HG02571 (cell line): ENCODE results near the gene ZBBX.
"Not testable (repeated sequence)": the region's sequence is repeated elsewhere in the genome, so short reads cannot be mapped to it uniquely, and the experiment has no call there.

Experiments
- ATAC-seq: cut with Tn5 transposase; IDR thresholded peaks from one replicate; pipeline ENCODE4 v1.9.1; 2021; ENCODE audit warnings: mild to moderate bottlenecking, moderate library complexity; ENCODE audit not compliant: unreplicated experiment

The ZBBX gene

DNA sequence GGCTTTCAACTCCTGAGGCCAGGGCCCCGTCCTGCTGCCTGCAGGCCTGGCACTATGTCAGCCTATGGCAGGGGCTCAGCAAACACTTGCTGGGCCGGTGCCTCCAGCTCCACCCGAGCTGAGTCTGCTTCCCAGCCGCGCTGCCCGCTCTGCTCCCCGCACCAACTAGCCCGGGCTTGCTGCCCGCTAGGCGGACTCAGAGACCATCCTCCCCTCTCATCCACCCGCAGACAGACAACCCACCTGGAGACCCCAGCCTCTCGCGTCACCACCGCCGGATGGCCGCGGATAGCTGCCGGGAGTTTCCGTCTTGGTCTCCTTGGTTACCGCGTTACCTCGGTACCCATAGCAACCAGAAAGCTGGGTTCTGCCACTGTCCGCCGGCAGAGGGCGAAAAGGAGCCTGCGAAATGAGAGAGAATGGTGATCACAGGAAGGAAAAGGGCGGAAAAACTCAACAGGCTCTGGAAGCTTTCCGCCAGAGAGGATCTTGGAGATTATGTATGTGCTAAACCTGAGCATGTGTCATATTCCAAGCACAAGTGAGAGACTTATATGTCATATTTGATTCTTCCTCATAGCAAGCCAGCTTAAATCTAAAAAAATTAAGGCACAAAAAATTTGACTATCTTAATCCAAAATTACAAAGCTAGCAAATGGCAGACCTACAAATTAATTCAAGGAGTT is at the start of gene ZBBX:
TSS of gene ZBBX (minus strand) at position 294 of the 686 bp plus-strand sequence. CDS start 7,396 bp downstream, outside the sequence.
- ATAC-seq, result peak; percentile 100

DNA sequence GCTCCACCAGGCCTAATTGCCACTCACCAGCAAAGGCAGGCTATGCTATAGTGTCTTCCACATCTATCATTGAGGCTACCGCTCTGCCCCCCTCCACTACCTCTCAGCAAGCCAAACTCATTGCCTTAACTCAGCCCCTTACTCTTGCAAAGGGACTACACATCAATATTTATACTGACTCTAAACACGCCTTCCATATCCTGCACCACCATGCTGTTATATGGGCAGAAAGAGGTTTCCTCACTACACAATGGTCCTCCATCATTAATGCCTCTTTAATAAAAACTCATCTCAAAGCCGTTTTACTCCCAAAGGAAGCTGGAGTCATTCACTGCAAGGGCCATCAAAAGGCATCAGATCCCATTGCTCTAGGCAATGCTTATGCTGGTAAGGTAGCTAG is 46.9 kb upstream of the ZBBX start:
- ATAC-seq, result not testable (repeated sequence)

DNA sequence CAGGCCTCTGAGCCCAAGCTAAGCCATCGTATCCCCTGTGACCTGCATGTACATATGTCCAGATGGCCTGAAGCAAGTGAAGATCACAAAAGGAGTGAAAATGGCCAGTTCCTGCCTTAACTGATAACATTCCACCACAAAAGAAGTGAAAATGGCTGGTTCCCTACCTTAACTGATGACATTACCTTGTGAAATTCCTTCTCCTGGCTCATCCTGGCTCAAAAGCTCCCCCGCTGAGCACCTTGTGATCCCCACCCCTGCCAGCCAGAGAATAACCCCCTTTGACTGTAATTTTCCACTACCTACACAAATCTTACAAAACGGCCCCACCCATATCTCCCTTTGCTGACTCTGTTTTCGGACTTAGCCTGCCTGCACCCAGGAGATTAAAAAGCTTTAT is 42.3 kb upstream of the ZBBX start:
- ATAC-seq, result not testable (repeated sequence)

- ATAC-seq, result no peak
Measured at GRCh38 chr3:167409611-167410010, 29.5 kb upstream of the ZBBX start.

- no peak for ATAC-seq
Measured at GRCh38 chr3:167406876-167407492, 26.9 kb upstream of the ZBBX start.

GRCh38 chr3:167397826-167398225 is 17.7 kb upstream of the ZBBX start:
- no peak for ATAC-seq

- no peak for ATAC-seq
Measured at GRCh38 chr3:167396075-167396474, 16.0 kb upstream of the ZBBX start.

- no peak for ATAC-seq
Measured at GRCh38 chr3:167394003-167394402, 13.9 kb upstream of the ZBBX start.

DNA sequence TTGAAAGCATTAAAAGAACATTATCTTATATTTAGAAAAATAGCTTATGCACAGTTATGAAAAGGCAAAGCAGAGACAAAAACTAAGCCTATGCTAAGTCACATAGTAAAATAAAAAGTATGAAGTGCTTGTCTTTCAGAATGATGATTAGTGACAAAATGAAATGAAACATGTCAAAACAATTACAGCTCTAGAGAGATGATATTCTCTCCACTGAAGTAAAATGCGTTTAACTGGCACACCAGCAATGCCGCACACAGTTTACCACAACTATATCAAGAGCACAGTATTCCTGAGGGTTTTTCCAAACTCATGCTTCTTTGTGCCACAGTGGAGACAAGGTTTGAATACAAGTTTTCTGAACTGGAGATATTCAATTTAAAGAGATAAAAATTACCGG is 2.1 kb upstream of the ZBBX start:
- no peak for ATAC-seq

GRCh38 chr3:167375478-167375877 is 4.6 kb downstream of the ZBBX start:
- ATAC-seq, result no peak

GRCh38 chr3:167372138-167372537 is 8.0 kb downstream of the ZBBX start:
- ATAC-seq, result no peak

DNA sequence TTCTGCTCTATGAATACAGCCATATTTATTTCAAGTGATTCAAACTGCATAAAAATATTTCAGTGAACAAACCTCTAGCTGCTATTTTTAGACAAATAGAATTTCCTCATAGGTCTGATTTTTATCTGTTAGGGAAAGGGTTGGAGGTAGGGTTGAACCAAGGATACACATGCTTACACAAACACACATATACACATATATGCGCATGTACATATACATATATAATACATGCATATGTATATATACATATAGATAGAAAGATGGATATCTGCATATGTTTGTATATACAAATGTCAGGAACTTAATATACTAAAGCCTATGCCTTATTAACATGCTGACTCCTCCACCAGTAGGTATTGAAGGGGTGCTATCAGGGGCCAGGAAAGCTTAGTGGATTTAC is 18.1 kb downstream of the ZBBX start:
- ATAC-seq, result no peak

GRCh38 chr3:167361306-167361705 is 18.8 kb downstream of the ZBBX start:
- ATAC-seq, result no peak

GRCh38 chr3:167355446-167355845 is 24.7 kb downstream of the ZBBX start:
- no peak for ATAC-seq

- ATAC-seq, result no peak
Measured at GRCh38 chr3:167354751-167355150, 25.3 kb downstream of the ZBBX start.

GRCh38 chr3:167350245-167350862 is 29.7 kb downstream of the ZBBX start:
- ATAC-seq, result no peak

DNA sequence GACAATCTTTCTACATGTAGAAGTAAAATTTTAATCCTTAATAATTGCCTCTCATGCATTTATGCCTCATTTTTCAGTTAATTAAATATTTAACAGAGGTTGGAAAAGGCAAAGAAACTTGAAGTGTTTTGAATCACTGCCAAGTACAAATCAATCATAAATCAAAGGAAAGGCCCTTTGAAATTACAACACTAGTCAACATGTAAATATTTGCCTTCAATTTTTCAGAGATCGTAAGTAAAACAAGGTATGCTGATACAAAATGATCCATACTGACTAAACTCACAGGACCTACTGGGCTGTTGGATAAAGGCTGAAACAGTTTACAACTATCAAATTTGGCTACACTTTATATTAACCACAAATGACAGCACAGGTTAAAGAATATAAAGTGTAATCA is 33.9 kb downstream of the ZBBX start:
- no peak for ATAC-seq

GRCh38 chr3:167330993-167331785 is 48.9 kb downstream of the ZBBX start:
- ATAC-seq, result no peak

- no peak for ATAC-seq
Measured at GRCh38 chr3:167323572-167323971, 56.5 kb downstream of the ZBBX start.

GRCh38 chr3:167318996-167319615 is 61.0 kb downstream of the ZBBX start:
- no peak for ATAC-seq

DNA sequence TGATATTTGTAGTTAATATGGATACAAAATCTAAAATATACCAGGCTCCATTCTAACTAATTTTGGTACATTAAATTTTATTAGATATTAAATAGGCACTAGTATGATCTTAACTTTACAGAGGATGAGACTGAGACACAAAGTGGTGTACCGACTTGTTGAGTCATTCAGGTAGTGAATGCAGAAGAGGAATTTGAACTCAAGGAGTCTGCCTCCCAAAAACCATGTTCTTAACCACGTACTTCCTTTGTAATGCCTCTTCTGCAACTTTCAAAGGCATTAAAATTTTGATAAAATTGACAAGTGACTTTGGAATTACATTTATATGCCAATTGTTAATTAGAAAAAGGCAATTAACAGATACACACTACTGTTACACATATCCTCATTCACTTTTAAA is 61.8 kb downstream of the ZBBX start:
- no peak for ATAC-seq
